PC-3 (cell line): ENCODE data around the gene DCD. TPM values are rescaled to one million over a fixed set of nuclear protein-coding genes. Genes with fewer than 3 reads are reported as not detected.
"Not testable (repeated sequence)": the region's sequence is repeated elsewhere in the genome, so short reads cannot be mapped to it uniquely, and the experiment has no call there.

Experiments
- ATAC-seq: fragments of 200-7000 bp; cut with Tn5 transposase; 2 replicates; pipeline ENCODE4 v1.9.1; 2020; ENCODE audit warnings: mild to moderate bottlenecking, moderate library complexity
- BruUV-seq: library from RNA; stranded (reverse); fragments of 400-500 nt; replicated peaks from 2 replicates; lab custom pipeline; 2021; lab: Mats Ljungman, UMichigan
- CTCF ChIA-PET: fragments of 300-600 bp; sonication (Branson Sonifier 250); formaldehyde crosslinking; loops from one replicate; lab custom pipeline; 2022; ENCODE audit warnings: antibody characterized with exemption; lab: Charles Lee
- POLR2A ChIA-PET: fragments of 300-600 bp; sonication (Branson Sonifier 250); formaldehyde crosslinking; loops from one replicate; lab custom pipeline; 2022; ENCODE audit warnings: antibody characterized with exemption; ENCODE audit not compliant: unreplicated experiment; lab: Charles Lee
- DNase-seq: peaks from one replicate; pipeline ENCODE4 v3.0.0-alpha.2; 2015
- H2AFZ ChIP-seq: fragments of 300-600 bp; sonication (generic); 2 replicates; pipeline ENCODE4 v1.6.0; 2016; ENCODE audit warnings: antibody characterized with exemption, low read length
- H3F3A ChIP-seq: fragments of 300-600 bp; sonication (generic); one replicate; pipeline ENCODE4 v1.6.0; 2017; ENCODE audit warnings: antibody characterized with exemption, low read length, control low read depth, mild to moderate bottlenecking; ENCODE audit not compliant: unreplicated experiment
- H3K27ac ChIP-seq: fragments of 300-600 bp; sonication (generic); 2 replicates; pipeline ENCODE4 v1.5.1; 2016; ENCODE audit warnings: mild to moderate bottlenecking, low read length
- H3K27me3 ChIP-seq: fragments of 300-600 bp; sonication (generic); 2 replicates; pipeline ENCODE4 v1.6.1; 2016; ENCODE audit warnings: low read length, mixed read lengths
- H3K36me3 ChIP-seq: fragments of 300-600 bp; sonication (generic); 2 replicates; pipeline ENCODE4 v1.6.1; 2016; ENCODE audit warnings: low read depth, mixed run types, low read length, mixed read lengths
- H3K4me1 ChIP-seq: fragments of 300-600 bp; sonication (generic); 2 replicates; pipeline ENCODE4 v1.5.1; 2016; ENCODE audit warnings: low read length; ENCODE audit not compliant: insufficient read depth
- H3K4me2 ChIP-seq: fragments of 300-600 bp; sonication (generic); 2 replicates; pipeline ENCODE4 v1.6.0; 2016; ENCODE audit warnings: low read length
- H3K4me3 ChIP-seq: fragments of 300-600 bp; sonication (generic); 2 replicates; pipeline ENCODE4 v1.5.1; 2016; ENCODE audit warnings: mild to moderate bottlenecking, low read length, mixed read lengths
- H3K79me2 ChIP-seq: fragments of 300-600 bp; sonication (generic); 2 replicates; pipeline ENCODE4 v1.6.1; 2017; ENCODE audit warnings: low read length, mixed read lengths
- H3K9ac ChIP-seq: fragments of 300-600 bp; sonication (generic); 2 replicates; pipeline ENCODE4 v1.6.0; 2016; ENCODE audit warnings: mild to moderate bottlenecking, low read length
- H3K9me2 ChIP-seq: fragments of 300-600 bp; sonication (generic); replicated peaks from 2 replicates; pipeline ENCODE4 v1.6.1; 2016; ENCODE audit warnings: mixed run types, low read length, mixed read lengths
- H3K9me3 ChIP-seq: fragments of 300-600 bp; sonication (generic); 2 replicates; pipeline ENCODE4 v1.6.1; 2016; ENCODE audit warnings: low read length, mixed read lengths
- H4K20me1 ChIP-seq: fragments of 300-600 bp; sonication (generic); 2 replicates; pipeline ENCODE4 v1.6.1; 2016; ENCODE audit warnings: low read length, mixed read lengths
- CTCF ChIP-seq: fragments of 300-600 bp; sonication (generic); conservative IDR thresholded peaks from 2 replicates; pipeline ENCODE4 v1.5.1; 2017; ENCODE audit warnings: antibody characterized with exemption, low read depth, mild to moderate bottlenecking, low read length
- EZH2 ChIP-seq: fragments of 300-600 bp; sonication (generic); IDR thresholded peaks from one replicate; pipeline ENCODE4 v1.6.1; 2017; ENCODE audit warnings: antibody characterized with exemption, mild to moderate bottlenecking, low read length; ENCODE audit not compliant: unreplicated experiment
- EZH2phosphoT487 ChIP-seq: fragments of 300-600 bp; sonication (generic); IDR thresholded peaks from 2 replicates; pipeline ENCODE4 v1.6.1; 2018; ENCODE audit warnings: mild to moderate bottlenecking, antibody characterized with exemption, low read length, borderline replicate concordance
- intact Hi-C: fragments of 100-400 bp; cut with micrococcal nuclease; formaldehyde crosslinking; loops from 2 replicates; pipeline ENCODE4 v1.9.0; 2023
- total RNA-seq: library from RNA; depleted of rRNA; stranded (reverse); fragments of >200 nt; gene quantifications from 2 replicates; pipeline ENCODE4 v1.2.3, GENCODE V29; 2014

Gene DCD
- total RNA-seq, 1 experiment from 2014 or later = not detected

DNA sequence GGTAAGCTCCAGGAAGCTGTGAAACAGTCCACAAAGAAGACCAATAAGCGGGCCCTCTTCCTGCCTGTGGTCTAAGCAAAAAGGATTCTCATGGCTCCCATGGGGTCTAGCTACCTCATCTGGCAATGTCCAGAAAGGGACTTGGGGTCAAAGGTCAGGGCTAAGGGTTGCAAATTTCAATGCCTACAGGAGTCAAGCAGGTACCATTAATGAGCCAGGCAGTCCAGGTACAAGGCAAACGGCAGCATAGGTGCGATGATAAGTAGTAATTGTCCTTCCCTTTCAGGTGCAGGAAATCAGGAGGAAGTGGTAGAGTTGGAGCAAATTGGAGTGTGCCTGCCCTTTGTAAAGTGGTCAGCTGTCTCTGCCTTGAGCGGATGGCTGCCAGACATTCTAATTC is 7.1 kb downstream of the DCD start:
- H3K27ac ChIP-seq = no peak overlapping the region
- intact Hi-C loops = no loop called here
- no peak overlapping the region for H2AFZ ChIP-seq
- H3K36me3 ChIP-seq = no peaks in the 10 kb centered on the region
- no TSS peak for BruUV-seq
- POLR2A ChIA-PET = no interaction called here
- no peaks in the 10 kb centered on the region for H3K9me2 ChIP-seq
- CTCF ChIA-PET = interaction anchor here (0.7 kb wide), 1 partner anchor 60 kb away, joined by 3 read pairs; no protein-coding TSS in a partner anchor
- H3F3A ChIP-seq = no peaks in the 10 kb centered on the region
- H3K79me2 ChIP-seq = no peaks in the 10 kb centered on the region
- H3K27me3 ChIP-seq = peaks cover 47% of the 10 kb centered on the region
- no peaks in the 10 kb centered on the region for H4K20me1 ChIP-seq
- H3K4me1 ChIP-seq = no peaks in the 10 kb centered on the region
- no peak overlapping the region for H3K9ac ChIP-seq
- no peak for DNase-seq
- H3K4me2 ChIP-seq = no peak overlapping the region
- ATAC-seq = no peak
- TF ChIP-seq EZH2 (no peak), CTCF (no peak), EZH2phosphoT487 (no peak)
- no peak overlapping the region for H3K4me3 ChIP-seq
- H3K9me3 ChIP-seq = no peaks in the 10 kb centered on the region

DNA sequence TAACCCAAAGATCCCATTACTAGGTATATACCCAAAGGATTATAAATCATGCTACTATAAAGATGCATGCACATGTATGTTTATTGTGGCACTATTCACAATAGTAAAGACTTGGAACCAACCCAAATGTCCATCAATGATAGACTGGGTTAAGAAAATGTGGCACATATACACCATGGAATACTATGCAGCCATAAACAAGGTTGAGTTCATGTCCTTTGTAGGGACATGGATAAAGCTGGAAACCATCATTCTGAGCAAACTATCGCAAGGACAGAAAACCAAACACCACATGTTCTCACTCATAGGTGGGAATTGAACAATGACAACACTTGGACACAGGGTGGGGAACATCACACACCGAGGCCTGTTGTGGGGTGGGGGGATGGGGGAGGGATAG is 9.1 kb downstream of the DCD start:
- intact Hi-C loops, H3K79me2 ChIP-seq: not testable (repeated sequence)

DNA sequence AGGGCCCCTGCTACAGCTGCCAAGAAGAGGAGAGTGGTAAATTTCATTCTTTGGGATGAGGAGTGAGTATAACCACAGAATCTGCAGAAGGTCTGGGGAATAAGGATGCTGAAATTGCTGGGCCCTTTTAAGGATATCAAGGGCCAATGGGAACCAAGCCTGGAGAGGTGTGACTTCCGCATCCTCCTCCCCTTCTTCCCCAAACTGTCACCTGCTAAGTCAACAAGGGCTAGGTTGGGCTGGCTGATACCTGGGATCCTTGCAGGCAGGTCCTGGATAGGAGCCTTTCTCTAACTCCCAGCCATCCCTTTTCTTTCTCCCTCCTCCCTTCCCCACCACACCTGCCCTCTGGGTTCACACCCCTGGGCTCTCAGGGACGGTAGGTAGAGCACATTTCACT is 13.4 kb downstream of the DCD start, which contains the start of gene LACRT:
TSS of gene LACRT (minus strand) at position 101 of the 400 bp plus-strand sequence. CDS start at position 47, 54 bp downstream.
- H3K9me2 ChIP-seq = 0 out of 2 replicates have a peak, but pooled peaks cover 3% of the 10 kb centered on the region
- no peaks in the 10 kb centered on the region for H3K9me3 ChIP-seq
- H3K27ac ChIP-seq = no peak within 1 kb of the TSS
- ATAC-seq (no peak), DNase-seq (no peak)
- no peaks in the 10 kb centered on the region for H3F3A ChIP-seq
- H3K4me2 ChIP-seq = no peak within 1 kb of the TSS
- H3K4me3 ChIP-seq = no peak within 1 kb of the TSS
- ChIA-PET CTCF (no interaction called here), POLR2A (no interaction called here)
- no peaks in the 10 kb centered on the region for H3K79me2 ChIP-seq
- H2AFZ ChIP-seq = no peak within 1 kb of the TSS
- H3K4me1 ChIP-seq = no peaks in the 10 kb centered on the region
- H3K27me3 ChIP-seq = peaks cover 41% of the 10 kb centered on the region
- H3K36me3 ChIP-seq = no peaks in the 10 kb centered on the region
- no peaks in the 10 kb centered on the region for H4K20me1 ChIP-seq
- no TSS peak for BruUV-seq
- TF ChIP-seq EZH2phosphoT487 = no peak
- TF ChIP-seq CTCF = no peak
- intact Hi-C loops = no loop called here
- no peak within 1 kb of the TSS for H3K9ac ChIP-seq

More for the DNA sequence above, 9.1 kb downstream of the DCD start:
- H4K20me1 ChIP-seq, H3K9me3 ChIP-seq, POLR2A ChIA-PET, ATAC-seq, H3K9me2 ChIP-seq, H3K4me3 ChIP-seq, H3K4me1 ChIP-seq, H3K4me2 ChIP-seq, DNase-seq, CTCF ChIA-PET, H3K27ac ChIP-seq, H2AFZ ChIP-seq, H3F3A ChIP-seq, H3K9ac ChIP-seq, BruUV-seq, H3K36me3 ChIP-seq: not testable (repeated sequence)
- H3K27me3 ChIP-seq = peaks cover 38% of the 10 kb centered on the region
